BJ (cell line): Measurements from ENCODE around the gene RAB27B. TPM values are rescaled to one million over a fixed set of nuclear protein-coding genes. Genes with fewer than 3 reads are reported as not detected.
"Not testable (repeated sequence)": the region's sequence is repeated elsewhere in the genome, so short reads cannot be mapped to it uniquely, and the experiment has no call there.

ENCODE experiments used
- CTCF ChIA-PET: fragments of 350-600 bp; formaldehyde crosslinking; extraction: SDS; loops from one replicate; lab custom pipeline; 2021; ENCODE audit warnings: antibody characterized with exemption, inconsistent platforms; lab: Yijun Ruan, JAX
- POLR2A ChIA-PET: fragments of 300-600 bp; sonication (Branson Sonifier 250); formaldehyde crosslinking; extraction: SDS; loops from one replicate; lab custom pipeline; 2021; ENCODE audit warnings: antibody characterized with exemption; lab: Charles Lee
- DNase-seq: peaks from one replicate; pipeline ENCODE4 v3.0.0-alpha.2; 2011; ENCODE audit warnings: low read depth
- H3K27me3 ChIP-seq: 2 replicates; pipeline ENCODE4 v1.6.0; 2011; ENCODE audit warnings: low read length; ENCODE audit not compliant: control insufficient read depth, insufficient read depth
- H3K36me3 ChIP-seq: 2 replicates; pipeline ENCODE4 v1.5.1; 2011; ENCODE audit warnings: low read length; ENCODE audit not compliant: control insufficient read depth, insufficient read depth
- H3K4me3 ChIP-seq: 2 replicates; pipeline ENCODE4 v1.5.1; 2011; ENCODE audit warnings: low read depth, mild to moderate bottlenecking, control low read depth, low read length
- polyA plus RNA-seq: library from polyadenylated mRNA; depleted of rRNA; stranded (reverse); fragments of >200 nt; gene quantifications from 2 replicates; pipeline ENCODE4 v1.2.3, GENCODE V29; 2011
- TF ChIP-seq, protein P1 (sequence below): IDR thresholded peaks from 2 replicates; pipeline ENCODE4 v1.5.1; 2011; ENCODE audit warnings: low read depth, mild to moderate bottlenecking, control low read depth, inconsistent platforms, low read length, moderate library complexity; ENCODE audit not compliant: insufficient read depth

RAB27B gene
- polyA plus RNA-seq, 1 experiment = 0.25 TPM

- Histone ChIP-seq H3K27me3 (no peaks in the 10 kb centered on the region), H3K4me3 (no peak overlapping the region), H3K36me3 (no peaks in the 10 kb centered on the region)
- POLR2A ChIA-PET = no interaction called here
- TF ChIP-seq, protein P1, sequence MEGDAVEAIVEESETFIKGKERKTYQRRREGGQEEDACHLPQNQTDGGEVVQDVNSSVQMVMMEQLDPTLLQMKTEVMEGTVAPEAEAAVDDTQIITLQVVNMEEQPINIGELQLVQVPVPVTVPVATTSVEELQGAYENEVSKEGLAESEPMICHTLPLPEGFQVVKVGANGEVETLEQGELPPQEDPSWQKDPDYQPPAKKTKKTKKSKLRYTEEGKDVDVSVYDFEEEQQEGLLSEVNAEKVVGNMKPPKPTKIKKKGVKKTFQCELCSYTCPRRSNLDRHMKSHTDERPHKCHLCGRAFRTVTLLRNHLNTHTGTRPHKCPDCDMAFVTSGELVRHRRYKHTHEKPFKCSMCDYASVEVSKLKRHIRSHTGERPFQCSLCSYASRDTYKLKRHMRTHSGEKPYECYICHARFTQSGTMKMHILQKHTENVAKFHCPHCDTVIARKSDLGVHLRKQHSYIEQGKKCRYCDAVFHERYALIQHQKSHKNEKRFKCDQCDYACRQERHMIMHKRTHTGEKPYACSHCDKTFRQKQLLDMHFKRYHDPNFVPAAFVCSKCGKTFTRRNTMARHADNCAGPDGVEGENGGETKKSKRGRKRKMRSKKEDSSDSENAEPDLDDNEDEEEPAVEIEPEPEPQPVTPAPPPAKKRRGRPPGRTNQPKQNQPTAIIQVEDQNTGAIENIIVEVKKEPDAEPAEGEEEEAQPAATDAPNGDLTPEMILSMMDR = no peak
- no peak for DNase-seq
- CTCF ChIA-PET = interaction anchor here (0.8 to 1.5 kb wide), 2 partner anchors 17 to 126 kb away, joined by 3 read pairs; no protein-coding TSS in a partner anchor
These were observed 22.5 kb upstream of the RAB27B start for GRCh38 chr18:54805571-54806334.

- ChIA-PET CTCF (interaction anchor here (0.8 to 1.5 kb wide), 3 partner anchors 16 to 127 kb away, joined by 3 read pairs; no protein-coding TSS in a partner anchor), POLR2A (interaction anchor here (0.6 kb wide), 1 partner anchor 128 kb away, joined by 4 read pairs; no protein-coding TSS in a partner anchor)
- Histone ChIP-seq H3K27me3 (no peaks in the 10 kb centered on the region), H3K4me3 (no peak overlapping the region), H3K36me3 (no peaks in the 10 kb centered on the region)
- TF ChIP-seq, protein P1 = no peak
- no peak for DNase-seq
These were observed 21.8 kb upstream of the RAB27B start for GRCh38 chr18:54806526-54806925.

DNA sequence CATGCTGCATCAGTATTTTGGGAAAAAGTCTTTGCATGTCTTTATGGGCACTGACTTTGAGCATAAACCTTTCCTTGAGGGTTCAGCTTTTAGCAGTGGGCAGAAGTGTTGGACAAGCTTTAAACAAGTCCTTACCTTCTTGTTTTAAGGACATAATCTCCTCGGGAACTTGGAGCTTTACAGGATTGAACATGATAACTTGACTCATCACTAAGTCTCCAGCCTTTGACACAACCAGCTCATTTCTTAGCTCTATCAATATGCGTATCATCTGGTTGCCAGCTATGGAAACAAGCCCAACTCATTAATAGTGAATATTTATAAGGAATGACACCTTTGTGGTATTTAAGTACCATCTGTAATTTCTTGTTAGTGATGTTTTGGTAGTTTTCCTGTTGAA, 21.0 kb upstream of the RAB27B start:
- Histone ChIP-seq H3K27me3 (no peaks in the 10 kb centered on the region), H3K36me3 (no peaks in the 10 kb centered on the region), H3K4me3 (no peak overlapping the region)
- ChIA-PET CTCF (interaction anchor here (0.8 to 1.5 kb wide), 2 partner anchors 16 to 101 kb away, joined by 3 read pairs; no protein-coding TSS in a partner anchor), POLR2A (interaction anchor here (0.6 kb wide), 1 partner anchor 129 kb away, joined by 4 read pairs; no protein-coding TSS in a partner anchor)
- DNase-seq = no peak
- TF ChIP-seq, protein P1 = no peak

DNA sequence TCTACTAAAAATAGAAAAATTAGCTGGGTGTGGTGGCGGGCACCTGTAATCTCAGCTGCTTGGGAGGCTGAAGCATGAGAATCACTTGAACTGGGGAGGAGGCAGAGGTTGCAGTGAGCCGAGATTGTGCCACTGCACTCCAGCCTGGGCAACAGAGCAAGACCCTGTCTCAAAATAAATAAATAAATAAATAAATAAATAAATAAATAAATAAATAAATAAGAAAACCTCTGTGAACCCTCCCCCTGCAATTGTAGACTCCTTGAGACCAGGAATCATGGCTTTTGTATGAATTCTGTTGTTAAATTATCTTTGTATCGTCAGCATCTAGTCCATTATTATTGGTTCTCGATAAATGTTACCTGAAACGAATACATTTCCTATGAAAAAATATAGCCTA, 17.6 kb upstream of the RAB27B start:
- H3K36me3 ChIP-seq, H3K27me3 ChIP-seq, H3K4me3 ChIP-seq, POLR2A ChIA-PET, DNase-seq: not testable (repeated sequence)
- CTCF ChIA-PET = interaction anchor here (1.3 kb wide), 1 partner anchor 8 kb away, joined by 3 read pairs; no protein-coding TSS in a partner anchor

DNA sequence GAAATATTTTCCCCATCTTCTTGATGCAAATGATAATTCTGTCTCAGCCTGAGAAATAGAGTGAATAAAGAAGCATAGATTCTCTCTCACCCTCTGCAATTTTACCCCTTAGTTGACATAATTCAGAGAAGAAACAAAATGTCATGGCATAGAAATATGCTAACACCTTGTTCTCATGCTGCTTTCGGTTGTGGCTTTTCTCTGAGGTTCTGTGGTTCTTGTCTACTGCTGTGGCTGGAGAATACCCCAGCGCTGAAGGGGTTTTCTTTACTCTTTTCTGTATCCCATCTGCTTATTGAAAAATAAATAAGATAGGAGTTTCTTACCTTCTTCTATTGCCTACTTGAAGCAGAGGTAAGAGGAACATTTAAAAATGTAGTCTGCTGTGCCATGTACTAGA, 15.4 kb upstream of the RAB27B start:
- TF ChIP-seq, protein P1 = no peak
- Histone ChIP-seq H3K4me3 (no peak overlapping the region), H3K36me3 (no peaks in the 10 kb centered on the region), H3K27me3 (no peaks in the 10 kb centered on the region)
- CTCF ChIA-PET = no interaction called here
- no peak for DNase-seq
- POLR2A ChIA-PET = no interaction called here
